ENCODE data around the gene RBM20.

- no peak for TF ChIP-seq CTCF (IDR thresholded peaks at IDR 0.05)
- no peak for TF ChIP-seq POLR2A (IDR thresholded peaks at IDR 0.05)
Measured at GRCh38 chr10:110802551-110803238, 158.6 kb downstream of the RBM20 start.

All from uterus (tissue), 2 donors.